ENCODE results near the gene GLA. TPM values are rescaled to one million over a fixed set of nuclear protein-coding genes. Genes with fewer than 3 reads are reported as not detected.

GLA gene
- total RNA-seq = 29.2 TPM

DNA sequence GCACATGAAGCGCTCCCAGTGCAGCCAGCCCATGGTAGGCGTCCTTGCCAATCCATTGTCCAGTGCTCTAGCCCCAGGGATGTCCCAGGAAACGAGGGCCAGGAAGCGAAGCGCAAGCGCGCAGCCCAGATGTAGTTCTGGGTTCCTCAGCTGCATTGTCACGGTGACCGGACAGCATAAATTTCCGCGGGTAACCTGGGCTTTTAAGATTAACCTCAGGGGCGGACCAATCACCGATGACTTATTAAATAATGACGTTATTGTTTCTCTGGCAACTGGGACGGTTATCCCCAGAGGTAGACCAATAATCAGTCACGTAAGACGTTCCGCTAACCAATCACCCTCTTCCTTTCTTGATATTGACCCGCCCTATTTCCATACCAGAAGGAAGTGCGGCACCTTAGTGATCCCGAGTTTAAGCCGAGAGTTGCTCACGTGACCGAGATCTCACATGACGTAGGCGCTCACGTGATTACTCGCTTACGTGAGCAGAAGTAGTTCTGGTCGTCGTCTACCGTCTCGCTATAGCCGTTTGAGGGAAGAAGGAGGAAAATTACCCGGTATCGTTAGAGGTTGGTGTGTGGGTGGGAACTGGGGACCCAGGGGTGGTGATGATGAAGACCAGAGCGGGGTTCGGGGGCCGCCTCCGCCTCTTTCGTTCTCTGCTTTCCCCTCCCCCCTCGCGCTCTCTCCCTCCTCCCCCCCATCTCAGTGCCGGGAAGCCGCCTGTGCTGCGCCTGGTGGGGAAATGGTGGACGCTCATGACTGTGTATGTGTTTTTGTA lies at the start of gene GLA, which contains the start of gene HNRNPH2:
Gene GLA, minus strand, starts transcription at position 178 of the 784 bp plus-strand sequence. Its CDS starts 22 bp downstream, at position 156.
Gene HNRNPH2, plus strand, starts transcription at position 475 of the 784 bp plus-strand sequence. CDS start 3,767 bp downstream, outside the sequence.
- DNase-seq (ENCODE audit: low spot score) = peak; percentile 96

DNA sequence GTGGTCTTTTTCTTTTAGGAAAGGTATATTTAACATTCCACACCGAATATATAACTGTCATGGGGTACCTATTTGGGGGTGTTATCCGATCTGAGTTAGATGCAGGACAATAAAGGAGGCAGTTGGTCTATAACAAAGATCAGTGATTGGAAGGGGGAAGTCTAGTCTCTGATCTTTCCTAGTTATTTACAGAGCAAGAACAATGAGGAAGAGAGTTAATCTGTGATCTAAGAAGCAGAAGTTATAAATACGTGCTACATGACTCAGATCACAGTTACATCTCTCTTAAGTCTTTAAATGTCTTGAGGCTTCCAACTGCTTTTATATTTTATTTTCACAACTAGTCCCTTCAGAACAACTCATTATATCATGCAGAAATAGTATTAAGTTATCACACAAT lies 44.3 kb upstream of the GLA start:
- no peak for DNase-seq (ENCODE audit: low spot score)

DNA sequence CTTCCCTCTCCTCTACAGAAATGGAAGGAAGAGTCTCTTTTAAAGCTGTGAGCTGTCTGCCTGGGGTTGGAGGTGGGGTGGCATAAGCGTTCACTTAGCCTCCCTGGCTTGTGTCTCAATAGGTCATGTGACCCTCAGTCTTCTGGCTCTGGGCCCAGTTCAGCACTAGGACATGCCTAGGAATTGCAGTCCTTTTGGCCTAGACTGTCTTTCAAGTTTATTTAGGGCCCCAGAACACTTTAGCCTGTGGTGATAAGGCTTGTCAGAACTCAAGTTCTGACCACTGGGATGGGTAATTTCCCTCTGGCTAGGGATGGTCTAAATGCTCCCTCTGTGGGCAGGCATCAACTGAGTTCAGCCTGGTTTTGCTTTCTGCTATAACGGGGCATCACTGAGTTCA lies 43.2 kb upstream of the GLA start:
- DNase-seq (ENCODE audit: low spot score) = no peak

DNA sequence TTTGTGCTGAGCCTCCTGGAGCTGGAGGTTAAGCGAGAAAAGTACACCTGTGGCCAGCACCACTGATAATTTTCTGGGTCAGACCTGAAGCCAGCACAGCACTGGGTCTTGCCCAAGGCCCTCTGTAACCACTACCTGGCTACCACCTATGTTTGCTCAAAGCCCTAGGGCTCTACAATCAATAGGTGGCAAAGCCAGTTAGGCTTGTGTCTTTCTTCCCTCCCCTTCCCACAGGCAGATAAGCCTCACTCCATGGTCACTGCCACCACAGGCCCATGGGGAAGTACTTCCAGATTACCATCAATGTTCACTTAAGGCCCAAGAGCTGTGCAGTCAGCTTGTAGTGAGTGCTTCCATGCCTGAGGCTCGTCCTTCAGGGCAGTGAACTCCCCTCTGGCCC lies 42.4 kb upstream of the GLA start:
- DNase-seq (ENCODE audit: low spot score) = no peak

DNA sequence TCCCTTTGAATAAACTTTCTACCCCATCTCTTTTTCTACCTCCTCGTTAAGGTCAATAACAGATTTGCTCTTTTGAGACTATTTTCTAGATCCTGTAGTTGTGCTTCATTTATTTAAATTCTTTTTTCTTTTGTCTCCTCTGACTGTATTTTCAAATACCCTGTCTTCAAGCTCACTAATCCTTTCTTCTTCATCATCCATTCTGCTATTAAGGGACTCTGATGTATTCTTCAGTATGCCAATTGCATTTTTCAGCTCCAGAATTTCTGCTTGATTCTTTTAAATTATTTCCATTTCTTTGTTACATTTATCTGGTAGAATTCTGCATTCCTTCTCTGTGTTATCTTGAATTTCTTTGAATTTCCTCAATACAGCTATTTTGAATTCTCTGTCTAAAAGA lies 41.6 kb upstream of the GLA start:
- no peak for DNase-seq (ENCODE audit: low spot score)

DNA sequence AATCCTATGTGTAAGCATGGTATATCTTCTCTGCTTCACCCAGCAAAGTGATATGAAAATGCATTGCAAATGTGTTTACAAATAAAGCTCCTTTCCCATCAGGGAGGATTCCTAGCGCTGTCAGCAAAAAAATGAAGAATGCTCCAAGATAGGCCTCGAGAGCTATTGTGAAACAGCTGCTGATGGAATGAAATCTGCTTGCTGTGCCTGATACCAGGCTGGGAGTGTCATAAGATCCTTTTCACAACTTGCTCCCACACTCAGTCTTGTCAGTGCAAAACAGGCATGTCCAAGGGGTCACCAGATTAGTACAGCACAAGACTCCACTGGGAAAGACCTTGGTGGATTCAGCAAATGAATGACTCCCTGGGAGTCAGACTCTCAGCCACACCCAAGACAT lies 34.4 kb upstream of the GLA start:
- no peak for DNase-seq (ENCODE audit: low spot score)

DNA sequence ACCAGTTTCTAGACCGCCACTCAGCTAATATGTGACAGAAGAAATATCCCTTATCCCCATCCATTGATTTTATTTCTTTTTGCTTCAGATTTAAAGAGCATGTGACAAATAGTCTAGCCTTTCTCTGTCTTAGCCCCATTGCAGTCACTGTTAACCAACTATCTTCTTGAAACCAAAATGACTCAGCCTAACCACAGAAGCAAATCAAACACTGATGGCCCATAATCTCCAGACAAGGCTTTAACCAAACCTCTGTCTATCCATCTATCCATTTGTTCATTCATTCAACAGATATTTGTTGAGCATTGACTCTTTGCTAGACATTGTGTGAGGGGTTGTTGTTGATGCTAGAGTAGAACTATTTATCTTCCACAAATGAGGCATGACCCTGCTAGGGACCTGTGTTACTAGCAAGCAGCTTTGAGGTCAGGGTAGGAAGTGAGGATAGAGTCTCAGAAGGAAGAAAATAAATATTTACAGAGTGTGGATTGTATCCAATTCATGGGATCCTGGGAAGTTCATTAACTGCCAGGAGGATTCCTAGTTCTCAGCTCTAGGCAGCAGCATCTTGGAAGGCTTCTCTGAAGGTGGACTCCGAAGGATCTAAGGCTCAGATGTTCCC lies 22.8 kb upstream of the GLA start:
- no peak for DNase-seq (ENCODE audit: low spot score)

DNA sequence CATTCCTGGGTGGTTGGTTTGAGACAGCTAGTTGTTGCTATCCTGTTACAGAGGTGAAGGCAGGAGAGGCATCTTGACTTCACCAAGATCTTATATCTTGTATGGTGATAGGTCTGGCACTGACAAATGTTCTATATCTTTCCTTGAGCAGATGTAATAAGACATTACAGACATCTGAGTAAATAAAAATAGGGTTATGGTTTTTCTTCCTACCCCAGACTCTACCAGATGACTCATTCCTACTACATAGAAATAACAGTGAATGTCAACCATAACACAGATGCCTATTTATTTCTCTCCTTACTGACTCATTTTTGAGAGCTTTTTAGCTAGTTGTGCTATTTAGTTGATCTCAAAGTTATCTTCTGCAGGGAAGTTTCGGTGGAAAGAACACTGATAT lies 22.2 kb upstream of the GLA start:
- no peak for DNase-seq (ENCODE audit: low spot score)

DNA sequence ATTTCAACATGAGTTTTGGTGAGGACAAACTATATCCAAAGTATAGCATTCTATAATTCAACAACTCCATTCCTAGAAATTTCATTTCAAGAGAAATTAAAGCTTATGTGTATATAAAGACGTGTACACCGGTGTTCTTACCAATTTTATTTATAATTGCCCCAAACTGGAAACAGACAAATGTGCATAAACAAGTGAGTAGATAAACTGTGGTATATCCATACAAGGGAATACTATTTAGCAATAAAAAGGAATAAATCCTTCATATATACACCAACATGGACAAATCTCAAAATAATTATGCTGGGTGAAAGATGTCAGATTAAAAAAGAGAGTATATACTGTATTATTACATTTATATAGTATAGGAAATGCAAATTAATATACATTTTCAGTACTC lies 20.2 kb upstream of the GLA start:
- no peak for DNase-seq (ENCODE audit: low spot score)

DNA sequence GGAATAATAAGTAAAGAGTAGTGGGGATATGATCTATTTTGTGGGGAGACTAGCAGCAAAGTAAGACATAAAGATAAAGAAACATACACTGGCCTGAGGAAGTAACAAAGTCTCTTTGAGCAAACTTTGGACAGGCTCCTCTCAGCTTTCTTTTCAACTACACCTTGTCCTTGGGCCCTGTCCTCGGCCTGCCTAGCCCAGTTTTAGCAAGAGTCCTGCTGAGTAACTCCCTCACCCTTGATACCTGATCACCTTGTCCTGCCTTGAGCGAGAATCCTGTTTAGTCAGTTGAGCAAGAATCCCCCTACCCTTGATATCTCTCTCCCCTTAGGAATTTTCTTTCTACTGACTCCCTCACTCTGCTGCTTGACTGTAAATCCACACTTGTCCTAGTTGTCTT lies 11.8 kb upstream of the GLA start:
- DNase-seq (ENCODE audit: low spot score) = no peak

DNA sequence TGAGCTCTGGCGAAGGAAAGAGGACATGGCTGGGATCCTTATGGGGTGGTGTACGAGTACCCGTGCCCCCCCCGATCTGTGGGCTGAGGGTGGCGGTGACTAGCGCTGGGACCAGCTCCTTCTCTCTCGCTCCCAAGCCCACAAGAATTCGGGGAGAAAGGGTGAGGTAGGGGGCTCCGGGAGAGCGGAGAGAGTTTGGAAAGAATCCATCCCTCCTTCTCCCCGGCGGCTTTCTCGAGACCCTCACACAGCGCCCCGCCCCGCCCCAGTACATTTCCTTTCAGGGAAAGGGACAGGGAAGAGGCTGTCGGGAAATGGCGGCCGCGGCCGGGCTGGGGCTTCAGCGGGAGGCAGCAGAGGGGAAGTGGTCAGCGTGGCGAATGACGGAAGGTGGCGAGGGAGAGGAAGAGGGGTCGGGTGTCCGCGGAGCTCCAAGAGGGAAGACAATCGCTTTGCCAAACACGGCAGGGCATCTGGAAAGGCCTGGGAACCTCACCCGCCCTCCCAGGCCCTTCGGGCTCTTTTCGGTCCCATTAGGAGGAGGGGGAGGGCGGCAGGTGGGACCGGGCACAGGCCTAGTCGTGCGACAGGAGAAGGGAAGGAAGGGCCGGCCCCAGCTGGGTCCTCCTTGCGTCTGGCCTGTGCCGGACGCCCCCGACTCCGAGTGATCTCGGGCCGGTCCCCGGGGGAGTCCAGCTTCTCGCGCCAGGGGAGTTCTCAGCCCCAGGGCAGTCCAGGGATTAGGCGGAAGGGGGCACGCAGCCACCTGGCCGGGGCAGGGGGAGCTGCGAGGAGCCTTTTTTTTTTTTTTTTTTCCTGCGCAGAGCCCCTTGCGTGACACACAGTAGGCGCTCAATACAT lies 10.5 kb upstream of the GLA start:
- DNase-seq (ENCODE audit: low spot score) = no peak

DNA sequence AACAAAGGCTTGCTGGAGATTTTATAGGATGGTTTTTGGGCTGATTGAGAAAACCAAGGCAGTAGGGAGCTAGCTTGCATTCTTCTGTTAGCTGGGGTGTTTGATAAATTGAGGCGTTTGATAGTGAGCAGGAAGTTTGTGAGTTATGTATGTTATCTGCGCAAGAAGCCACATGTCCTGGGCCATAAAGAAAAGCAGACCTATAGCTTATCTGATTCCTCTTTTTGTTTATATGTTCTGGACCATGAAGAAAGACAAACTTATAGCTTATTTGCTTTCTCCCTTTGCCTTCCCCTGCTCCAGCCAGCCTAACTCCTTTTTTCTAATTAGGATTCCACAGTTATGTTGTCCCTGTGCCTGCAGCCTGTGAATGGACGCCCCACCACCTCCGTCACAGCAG lies 9.5 kb upstream of the GLA start:
- no peak for DNase-seq (ENCODE audit: low spot score)

DNA sequence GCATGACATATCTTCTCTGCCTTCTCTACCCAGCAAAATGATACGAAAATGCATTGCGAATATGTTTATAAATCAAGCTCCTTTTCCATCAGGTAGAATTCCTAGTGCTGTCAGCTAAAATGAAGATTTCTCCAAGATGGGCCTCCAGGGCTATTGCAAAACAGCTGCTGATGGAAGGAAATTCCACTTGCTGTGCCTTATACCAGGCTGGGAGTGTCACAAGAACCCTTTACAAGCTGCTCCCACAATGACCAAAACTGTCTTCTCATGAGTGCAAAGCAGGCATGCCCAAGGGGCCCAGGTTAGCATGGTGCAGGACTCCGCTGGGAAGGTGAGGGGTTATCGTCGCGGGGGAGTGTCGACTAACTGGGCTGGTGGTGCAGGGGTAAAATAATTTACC lies 9.0 kb upstream of the GLA start:
- no peak for DNase-seq (ENCODE audit: low spot score)

DNA sequence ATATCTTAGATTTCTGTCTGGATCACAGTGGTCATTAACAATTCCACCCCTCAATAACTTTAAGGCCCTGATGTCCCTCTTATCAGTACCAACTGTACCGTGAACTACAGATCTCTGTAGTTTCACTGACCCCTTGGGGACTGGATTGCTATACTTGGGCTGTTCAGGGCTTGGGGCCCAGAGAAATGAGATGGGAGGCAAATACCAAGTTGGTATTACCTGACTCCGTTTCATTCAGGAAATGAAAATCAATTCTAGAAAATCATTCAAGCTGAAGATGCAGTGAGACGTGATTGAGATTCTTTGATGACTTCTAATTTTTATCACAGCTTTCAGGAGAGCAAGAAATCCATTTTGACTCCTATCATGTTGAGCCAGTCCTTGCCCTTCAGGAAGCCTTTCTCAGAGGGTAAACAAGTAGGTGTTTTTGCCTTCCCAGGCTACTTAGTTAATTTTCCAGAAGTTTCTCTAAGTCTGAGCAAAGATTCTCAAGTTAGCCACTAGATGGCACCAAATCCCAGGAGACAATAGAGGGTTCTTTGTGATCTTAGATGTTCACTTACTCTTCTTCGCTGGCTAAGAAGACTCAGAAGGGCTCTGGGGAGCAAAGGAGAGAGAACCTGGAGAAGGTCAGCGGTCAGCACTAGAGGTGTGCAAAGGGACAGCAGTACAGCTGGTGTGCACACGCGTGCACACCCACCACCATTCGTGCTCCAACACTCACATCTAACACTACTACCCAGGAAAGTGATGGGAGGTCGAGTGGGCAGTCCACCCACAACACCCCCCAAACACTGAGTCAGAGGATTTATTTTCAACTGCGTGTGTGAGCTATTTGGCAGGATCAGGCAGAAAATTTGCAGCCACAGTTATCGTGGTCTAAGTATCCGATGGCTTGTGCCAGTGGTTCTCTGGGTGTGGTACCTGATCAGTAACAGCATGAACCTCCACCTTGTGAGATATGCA lies 7.7 kb upstream of the GLA start:
- peak; percentile 34 for DNase-seq (ENCODE audit: low spot score)

DNA sequence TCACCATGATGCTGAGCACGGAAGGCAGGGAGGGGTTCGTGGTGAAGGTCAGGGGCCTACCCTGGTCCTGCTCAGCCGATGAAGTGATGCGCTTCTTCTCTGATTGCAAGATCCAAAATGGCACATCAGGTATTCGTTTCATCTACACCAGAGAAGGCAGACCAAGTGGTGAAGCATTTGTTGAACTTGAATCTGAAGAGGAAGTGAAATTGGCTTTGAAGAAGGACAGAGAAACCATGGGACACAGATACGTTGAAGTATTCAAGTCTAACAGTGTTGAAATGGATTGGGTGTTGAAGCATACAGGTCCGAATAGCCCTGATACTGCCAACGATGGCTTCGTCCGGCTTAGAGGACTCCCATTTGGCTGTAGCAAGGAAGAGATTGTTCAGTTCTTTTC lies 4.3 kb upstream of the GLA start:
- DNase-seq (ENCODE audit: low spot score) = no peak

DNA sequence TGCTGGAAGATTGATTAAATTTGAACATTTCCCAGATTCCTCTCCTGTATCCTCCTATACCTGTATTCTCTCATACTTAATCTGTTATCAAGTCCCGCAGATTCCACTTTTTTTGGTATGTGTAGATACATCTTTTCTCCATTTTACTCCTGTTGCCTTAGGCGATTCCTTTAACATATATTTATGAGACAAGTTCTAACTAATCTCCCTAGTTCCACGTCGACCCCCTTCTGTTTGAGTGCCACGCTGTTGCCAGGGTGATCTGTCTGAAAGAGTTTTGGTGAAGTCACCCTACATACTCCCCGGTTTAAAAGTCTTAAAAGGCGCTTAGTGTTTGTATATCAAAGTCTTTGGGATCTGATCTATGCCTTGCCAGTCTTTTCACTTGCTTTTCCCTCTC lies 2.7 kb upstream of the GLA start:
- DNase-seq (ENCODE audit: low spot score) = no peak

DNA sequence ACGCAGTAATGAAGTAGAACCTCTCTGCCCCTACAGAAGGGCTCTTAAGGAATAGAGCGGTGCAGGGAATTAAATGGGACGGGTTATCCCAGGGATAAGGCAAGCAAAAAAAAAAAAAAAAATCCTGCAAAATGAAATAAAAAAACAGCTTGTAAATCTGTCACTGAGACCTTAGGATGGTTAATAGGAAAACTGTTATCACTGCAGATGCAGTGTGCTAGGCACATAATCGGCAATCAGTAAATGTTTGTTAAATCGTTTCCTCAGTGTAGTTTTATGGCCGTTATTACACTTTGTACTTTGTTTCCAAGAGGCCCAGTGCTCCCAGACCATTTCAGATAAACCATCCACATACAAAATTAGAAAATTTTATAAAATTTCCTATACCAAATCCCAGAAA lies 1.3 kb upstream of the GLA start:
- DNase-seq (ENCODE audit: low spot score) = no peak

DNA sequence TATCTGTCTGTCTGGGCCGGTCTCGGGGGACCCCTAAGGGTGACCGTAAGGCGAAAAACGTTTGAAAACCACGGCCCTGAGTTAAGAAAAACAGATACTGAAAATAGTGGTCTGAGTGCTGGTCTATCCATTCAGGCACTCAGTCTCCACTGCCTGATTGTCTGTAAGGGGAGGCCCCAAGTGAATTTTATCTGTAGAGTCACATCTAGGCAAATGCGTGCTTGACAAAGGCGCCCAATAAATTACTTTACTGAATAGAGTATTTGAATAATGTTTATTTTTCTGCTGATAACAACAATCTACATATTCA lies 762 bp upstream of the GLA start:
- DNase-seq (ENCODE audit: low spot score) = no peak

DNA sequence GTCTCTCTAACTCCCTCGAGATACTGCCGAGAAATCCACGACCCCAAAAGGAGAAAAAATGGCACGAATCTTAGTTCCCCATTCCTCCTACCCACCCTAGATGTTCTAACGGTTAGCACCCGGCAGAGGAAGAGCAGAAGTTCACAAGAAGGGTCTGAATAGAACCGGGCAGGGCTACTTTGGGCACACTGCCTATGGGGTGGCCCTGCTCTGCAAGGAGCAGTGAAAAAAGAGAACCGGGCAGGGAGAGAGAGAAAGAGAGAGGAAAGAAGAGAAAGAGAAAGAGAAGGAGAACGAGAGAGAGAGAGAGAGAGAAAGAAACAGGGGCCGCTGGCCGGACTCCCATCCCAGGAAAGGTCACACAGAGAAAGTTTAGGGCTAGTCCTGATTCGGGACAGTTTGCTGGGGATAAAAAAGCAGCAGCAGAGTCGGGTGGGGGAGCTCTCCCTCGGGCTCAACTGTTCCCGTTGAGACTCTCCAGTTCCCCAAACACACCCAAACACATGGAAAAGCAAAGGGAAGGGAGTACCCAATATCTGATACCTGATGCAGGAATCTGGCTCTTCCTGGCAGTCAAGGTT lies 468 bp downstream of the GLA start:
- DNase-seq (ENCODE audit: low spot score) = no peak

DNA sequence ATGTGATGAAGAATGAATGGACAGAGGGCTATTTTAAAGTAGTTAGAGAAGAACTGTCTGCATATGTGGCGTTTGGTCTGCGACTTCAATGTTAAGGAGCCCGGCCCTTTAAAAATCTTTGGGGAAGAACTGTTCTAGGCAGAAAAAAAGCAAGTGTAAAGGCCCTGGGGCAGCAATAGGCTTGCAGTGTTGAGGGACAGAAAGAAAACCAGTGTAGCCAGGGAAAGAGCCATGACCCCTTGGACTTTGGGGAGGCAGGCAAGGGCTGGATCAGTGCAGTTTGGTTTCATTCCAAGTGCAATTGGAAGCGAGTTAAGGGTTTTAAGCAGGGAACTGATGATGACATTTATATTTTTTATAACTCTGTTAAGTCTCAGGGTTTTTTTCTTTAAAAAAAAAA lies 7.9 kb downstream of the GLA start:
- DNase-seq (ENCODE audit: low spot score) = no peak

DNA sequence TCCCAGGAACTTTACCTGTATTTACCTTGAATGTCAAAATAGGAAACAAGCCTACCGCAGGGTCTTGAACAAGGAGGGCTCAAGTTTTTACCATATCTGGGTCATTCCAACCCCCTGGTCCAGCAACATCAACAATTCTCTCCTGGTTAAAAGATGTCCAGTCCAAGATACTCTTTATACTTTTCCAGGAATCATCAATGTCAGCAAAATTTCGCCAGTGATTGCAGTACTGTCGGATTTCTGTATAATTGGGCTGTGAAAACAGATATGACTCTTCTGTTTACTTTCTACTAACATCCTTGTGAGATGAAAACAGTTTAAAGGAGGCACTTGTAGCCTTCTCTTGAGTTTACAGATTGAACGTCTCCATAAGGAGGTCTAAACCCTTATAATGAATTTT lies 9.0 kb downstream of the GLA start:
- no peak for DNase-seq (ENCODE audit: low spot score)

Data from mucosa of gallbladder (tissue), 1 donor.